ENCODE results near the gene ACAD11. TPM values are rescaled to one million over a fixed set of nuclear protein-coding genes. Genes with fewer than 3 reads are reported as not detected.

Gene ACAD11
- 14.1 and 14.3 TPM in 2 replicates for total RNA-seq

DNA sequence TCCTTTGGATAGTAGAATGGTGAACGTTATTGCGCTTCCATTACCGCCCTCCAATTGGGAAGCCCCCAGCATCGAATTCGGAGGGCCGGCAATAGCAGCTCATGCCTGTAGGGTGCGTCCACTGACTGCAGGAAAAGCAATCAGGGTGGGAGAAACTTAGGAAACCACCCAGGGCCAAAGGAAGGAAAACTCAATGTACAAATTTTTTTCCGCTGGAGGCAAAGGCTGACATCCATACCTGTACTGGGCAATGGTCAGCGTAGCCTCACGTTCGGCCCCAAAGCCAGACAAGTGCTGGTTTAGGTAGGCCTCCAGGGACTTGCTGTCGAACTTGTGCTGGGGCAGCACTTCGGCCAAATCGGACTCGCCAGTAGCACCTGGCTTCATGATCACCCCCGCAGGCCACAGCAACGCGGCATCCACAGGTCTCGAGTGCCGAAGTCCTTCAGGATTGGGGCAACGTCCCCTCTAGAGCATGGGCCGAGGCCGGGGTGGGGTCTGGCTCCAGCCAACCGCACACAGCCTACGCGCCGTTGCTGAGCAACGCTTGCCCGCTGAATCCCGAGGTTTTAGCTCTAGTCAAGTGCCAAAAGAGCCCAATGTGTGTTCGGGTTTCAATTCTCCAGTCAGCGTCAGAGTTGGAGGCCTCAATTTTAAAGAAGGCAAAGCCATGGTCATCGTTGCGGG, at the start of gene ACAD11:
TSS of gene ACAD11 (minus strand) at position 445 of the 687 bp plus-strand sequence. CDS start at position 387, 58 bp downstream.
- no peaks in the 10 kb centered on the region for H3K27me3 Mint-ChIP-seq (ENCODE audit: insufficient read depth)
- H3K36me3 Mint-ChIP-seq (ENCODE audit: low read depth) = peaks cover 23% of the 10 kb centered on the region
- peaks cover 44% of the 10 kb centered on the region for H3K4me1 Mint-ChIP-seq (ENCODE audit: low read depth)
- no peaks in the 10 kb centered on the region for H3K9me3 Mint-ChIP-seq
- intact Hi-C loops (cut with micrococcal nuclease) = loop anchor here (1.0 kb wide), 6 partner anchors 63 to 1146 kb away; partner anchors contain the start of genes CDV3, DNAJC13, NPHP3 and SRPRB
- H3K4me3 Mint-ChIP-seq = peak within 1 kb of the TSS; percentile 97
- peak; percentile 24 for DNase-seq (ENCODE audit: low spot score)
- H3K27ac Mint-ChIP-seq = peak within 1 kb of the TSS; percentile 98

DNA sequence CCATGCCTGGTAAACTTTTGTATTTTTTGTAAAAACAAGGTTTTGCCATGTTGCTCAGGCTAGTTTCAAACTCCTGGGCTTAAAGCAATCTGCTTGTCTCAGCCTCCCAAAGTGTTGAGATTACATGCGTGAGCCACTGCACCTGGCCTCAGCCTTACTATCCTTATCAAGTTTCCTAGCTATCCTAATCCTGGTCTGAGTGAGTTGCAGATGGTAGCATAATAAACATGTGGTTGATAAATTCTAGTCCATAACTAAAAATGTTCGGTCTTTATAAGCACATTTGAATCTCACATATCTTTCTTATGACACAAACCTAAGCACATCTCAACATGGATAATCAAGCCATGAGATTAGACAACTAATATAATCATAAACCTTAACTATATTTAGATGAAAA, 44.1 kb upstream of the ACAD11 start:
- DNase-seq (ENCODE audit: low spot score) = no peak
- intact Hi-C loops (cut with micrococcal nuclease) = no loop called here
- H3K27ac Mint-ChIP-seq = no peak overlapping the region
- no peaks in the 10 kb centered on the region for H3K27me3 Mint-ChIP-seq (ENCODE audit: insufficient read depth)
- no peaks in the 10 kb centered on the region for H3K9me3 Mint-ChIP-seq
- no peaks in the 10 kb centered on the region for H3K4me1 Mint-ChIP-seq (ENCODE audit: low read depth)
- H3K4me3 Mint-ChIP-seq = no peak overlapping the region
- peaks cover 40% of the 10 kb centered on the region for H3K36me3 Mint-ChIP-seq (ENCODE audit: low read depth)

DNA sequence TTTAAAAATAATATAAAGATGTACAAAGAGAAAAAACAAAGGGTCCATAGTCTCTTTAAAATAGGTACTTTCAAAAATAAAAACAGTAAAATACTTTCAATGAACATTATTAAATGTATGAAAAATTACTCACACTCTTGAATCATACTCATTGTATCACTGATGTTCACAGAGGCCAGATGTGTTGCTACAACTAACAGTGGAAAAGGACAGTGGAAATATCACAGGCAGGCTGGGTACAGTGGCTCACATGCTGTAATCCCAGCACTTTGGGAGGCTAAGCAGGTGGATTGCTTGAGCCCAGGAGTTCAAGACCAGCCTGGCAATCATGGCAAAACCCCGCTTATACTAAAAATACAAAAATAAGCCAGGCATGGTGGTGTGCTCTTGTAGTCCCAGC, 35.8 kb upstream of the ACAD11 start:
- no peak for DNase-seq (ENCODE audit: low spot score)
- Mint-ChIP-seq H3K27ac (no peak overlapping the region), H3K36me3 (ENCODE audit: low read depth) (peaks cover 22% of the 10 kb centered on the region), H3K4me3 (no peak overlapping the region), H3K4me1 (ENCODE audit: low read depth) (no peaks in the 10 kb centered on the region), H3K27me3 (ENCODE audit: insufficient read depth) (no peaks in the 10 kb centered on the region), H3K9me3 (no peaks in the 10 kb centered on the region)
- intact Hi-C loops (cut with micrococcal nuclease) = no loop called here

DNA sequence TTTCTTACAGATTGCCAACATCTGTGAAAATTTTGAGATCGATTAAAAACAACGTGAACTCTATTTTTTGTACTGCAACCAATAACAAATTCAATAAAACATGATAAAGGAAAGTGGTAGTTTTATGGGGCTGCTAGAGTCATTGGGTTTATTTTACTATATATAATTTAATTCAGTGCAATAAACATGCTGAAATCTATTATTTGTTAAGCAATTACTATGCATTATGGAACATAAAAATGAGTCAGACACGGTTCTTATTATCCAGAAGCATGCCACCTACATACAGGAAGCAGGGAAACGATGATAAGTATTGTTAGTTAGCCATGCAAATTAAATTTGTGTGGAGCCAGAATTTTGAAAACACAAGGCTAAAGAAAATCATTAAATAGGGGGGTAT, 35.4 kb upstream of the ACAD11 start:
- H3K9me3 Mint-ChIP-seq = no peaks in the 10 kb centered on the region
- H3K27ac Mint-ChIP-seq = no peak overlapping the region
- H3K36me3 Mint-ChIP-seq (ENCODE audit: low read depth) = peaks cover 24% of the 10 kb centered on the region
- intact Hi-C loops (cut with micrococcal nuclease) = no loop called here
- no peak for DNase-seq (ENCODE audit: low spot score)
- no peak overlapping the region for H3K4me3 Mint-ChIP-seq
- no peaks in the 10 kb centered on the region for H3K27me3 Mint-ChIP-seq (ENCODE audit: insufficient read depth)
- H3K4me1 Mint-ChIP-seq (ENCODE audit: low read depth) = no peaks in the 10 kb centered on the region

- no peak for DNase-seq (ENCODE audit: low spot score)
- no peaks in the 10 kb centered on the region for H3K9me3 Mint-ChIP-seq
- intact Hi-C loops (cut with micrococcal nuclease) = no loop called here
- no peaks in the 10 kb centered on the region for H3K27me3 Mint-ChIP-seq (ENCODE audit: insufficient read depth)
- H3K27ac Mint-ChIP-seq = no peak overlapping the region
- no peak overlapping the region for H3K4me3 Mint-ChIP-seq
- peaks cover 27% of the 10 kb centered on the region for H3K36me3 Mint-ChIP-seq (ENCODE audit: low read depth)
- no peaks in the 10 kb centered on the region for H3K4me1 Mint-ChIP-seq (ENCODE audit: low read depth)
Observed at GRCh38 chr3:132690040-132690439, 30.4 kb upstream of the ACAD11 start.

GRCh38 chr3:132682201-132682600, 22.6 kb upstream of the ACAD11 start:
- no peak for DNase-seq (ENCODE audit: low spot score)
- Mint-ChIP-seq H3K36me3 (ENCODE audit: low read depth) (peaks cover 18% of the 10 kb centered on the region), H3K4me3 (no peak overlapping the region), H3K4me1 (ENCODE audit: low read depth) (no peaks in the 10 kb centered on the region), H3K9me3 (no peaks in the 10 kb centered on the region), H3K27me3 (ENCODE audit: insufficient read depth) (no peaks in the 10 kb centered on the region), H3K27ac (no peak overlapping the region)
- intact Hi-C loops (cut with micrococcal nuclease) = no loop called here

GRCh38 chr3:132681421-132681820, 21.8 kb upstream of the ACAD11 start:
- Mint-ChIP-seq H3K36me3 (ENCODE audit: low read depth) (peaks cover 24% of the 10 kb centered on the region), H3K4me1 (ENCODE audit: low read depth) (no peaks in the 10 kb centered on the region), H3K4me3 (no peak overlapping the region), H3K27me3 (ENCODE audit: insufficient read depth) (no peaks in the 10 kb centered on the region), H3K27ac (no peak overlapping the region), H3K9me3 (no peaks in the 10 kb centered on the region)
- DNase-seq (ENCODE audit: low spot score) = no peak
- intact Hi-C loops (cut with micrococcal nuclease) = no loop called here

GRCh38 chr3:132679911-132680310, 20.3 kb upstream of the ACAD11 start:
- H3K4me1 Mint-ChIP-seq (ENCODE audit: low read depth) = no peaks in the 10 kb centered on the region
- no peak for DNase-seq (ENCODE audit: low spot score)
- no peaks in the 10 kb centered on the region for H3K9me3 Mint-ChIP-seq
- no peak overlapping the region for H3K4me3 Mint-ChIP-seq
- H3K36me3 Mint-ChIP-seq (ENCODE audit: low read depth) = peaks cover 29% of the 10 kb centered on the region
- intact Hi-C loops (cut with micrococcal nuclease) = no loop called here
- H3K27me3 Mint-ChIP-seq (ENCODE audit: insufficient read depth) = no peaks in the 10 kb centered on the region
- no peak overlapping the region for H3K27ac Mint-ChIP-seq

GRCh38 chr3:132675408-132675807, 15.8 kb upstream of the ACAD11 start:
- Mint-ChIP-seq H3K27ac (no peak overlapping the region), H3K9me3 (no peaks in the 10 kb centered on the region)

GRCh38 chr3:132669256-132669777, 9.7 kb upstream of the ACAD11 start:
- Mint-ChIP-seq H3K27ac (no peak overlapping the region), H3K4me1 (ENCODE audit: low read depth) (peaks cover 14% of the 10 kb centered on the region), H3K36me3 (ENCODE audit: low read depth) (peaks cover 36% of the 10 kb centered on the region), H3K9me3 (no peaks in the 10 kb centered on the region), H3K27me3 (ENCODE audit: insufficient read depth) (no peaks in the 10 kb centered on the region), H3K4me3 (no peak overlapping the region)
- DNase-seq (ENCODE audit: low spot score) = no peak
- intact Hi-C loops (cut with micrococcal nuclease) = no loop called here

More at GRCh38 chr3:132675408-132675807, 15.8 kb upstream of the ACAD11 start:
- DNase-seq (ENCODE audit: low spot score) = no peak
- Mint-ChIP-seq H3K4me1 (ENCODE audit: low read depth) (no peaks in the 10 kb centered on the region), H3K4me3 (no peak overlapping the region), H3K27me3 (ENCODE audit: insufficient read depth) (no peaks in the 10 kb centered on the region), H3K36me3 (ENCODE audit: low read depth) (peaks cover 25% of the 10 kb centered on the region)
- intact Hi-C loops (cut with micrococcal nuclease) = no loop called here

DNA sequence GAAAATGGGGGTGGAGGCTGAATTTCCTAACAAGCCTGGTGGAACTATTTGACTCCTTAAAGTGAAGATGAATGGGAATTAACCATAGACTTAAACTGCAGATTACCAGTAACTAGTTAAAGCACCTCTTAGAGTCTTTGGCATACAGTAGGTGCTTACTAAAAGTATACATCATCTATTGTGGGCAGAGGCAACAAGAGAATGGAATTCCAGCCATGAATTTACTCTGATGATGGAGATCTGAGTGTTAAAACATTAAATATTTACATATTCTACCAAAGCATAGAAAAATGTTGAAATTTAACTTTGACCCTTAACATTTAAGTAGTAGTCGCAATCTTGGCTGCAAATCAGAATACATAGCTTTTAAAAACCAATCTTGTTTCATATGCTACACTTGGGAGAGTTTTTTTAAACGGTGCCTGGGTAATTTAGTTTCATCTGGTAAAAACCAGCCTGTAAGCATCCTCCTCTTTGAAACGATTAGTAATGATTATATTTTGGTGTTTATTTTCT, 5.7 kb upstream of the ACAD11 start:
- DNase-seq (ENCODE audit: low spot score) = no peak
- Mint-ChIP-seq H3K4me1 (ENCODE audit: low read depth) (peaks cover 37% of the 10 kb centered on the region), H3K9me3 (no peaks in the 10 kb centered on the region), H3K4me3 (no peak overlapping the region), H3K36me3 (ENCODE audit: low read depth) (peaks cover 47% of the 10 kb centered on the region), H3K27me3 (ENCODE audit: insufficient read depth) (no peaks in the 10 kb centered on the region), H3K27ac (no peak overlapping the region)
- intact Hi-C loops (cut with micrococcal nuclease) = no loop called here

GRCh38 chr3:132662212-132662611, 2.6 kb upstream of the ACAD11 start:
- peaks cover 35% of the 10 kb centered on the region for H3K36me3 Mint-ChIP-seq (ENCODE audit: low read depth)
- no peaks in the 10 kb centered on the region for H3K27me3 Mint-ChIP-seq (ENCODE audit: insufficient read depth)
- DNase-seq (ENCODE audit: low spot score) = no peak
- H3K4me1 Mint-ChIP-seq (ENCODE audit: low read depth) = peaks cover 53% of the 10 kb centered on the region
- peak overlapping the region; percentile 97 for H3K4me3 Mint-ChIP-seq
- H3K9me3 Mint-ChIP-seq = no peaks in the 10 kb centered on the region
- H3K27ac Mint-ChIP-seq = no peak overlapping the region
- intact Hi-C loops (cut with micrococcal nuclease) = no loop called here

DNA sequence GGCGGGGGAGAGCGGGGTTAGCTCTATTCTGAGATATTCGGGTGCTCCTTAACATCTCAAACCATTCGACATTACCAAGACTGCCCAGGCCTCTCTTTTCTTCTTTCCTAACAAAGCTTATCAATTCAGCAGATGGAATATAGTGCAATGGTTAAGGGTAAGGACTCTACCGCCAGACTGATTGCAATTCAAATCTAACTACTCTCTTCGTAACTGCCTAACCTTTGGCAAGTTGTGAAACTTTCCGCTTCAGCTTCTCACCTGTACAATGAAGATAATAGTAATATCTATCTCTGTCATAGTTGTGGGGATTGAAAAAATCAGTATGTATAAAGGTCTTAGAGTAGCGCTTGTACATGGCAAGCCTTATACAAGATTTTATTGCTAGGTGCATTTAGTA, 1.5 kb upstream of the ACAD11 start:
- intact Hi-C loops (cut with micrococcal nuclease) = no loop called here
- Mint-ChIP-seq H3K4me3 (peak overlapping the region; percentile 97), H3K4me1 (ENCODE audit: low read depth) (peaks cover 52% of the 10 kb centered on the region), H3K36me3 (ENCODE audit: low read depth) (peaks cover 36% of the 10 kb centered on the region), H3K9me3 (no peaks in the 10 kb centered on the region), H3K27ac (peak overlapping the region; percentile 98), H3K27me3 (ENCODE audit: insufficient read depth) (no peaks in the 10 kb centered on the region)
- no peak for DNase-seq (ENCODE audit: low spot score)

Data from activated T-helper 1 cell treated with anti-CD3 and anti-CD28 coated beads, Interleukin-12 subunit alpha, Interleukin-12 subunit beta, Interleukin-2, Interleukin-4 antibody, amounts not matched to agents 30 ng/mL and 10 ng/mL and 1 ng/mL, durations not matched to agents 14 hours and 24 hours and 36 hours (primary cell).